Liver (tissue), 3 donors: Measurements from ENCODE around the gene PPP1R13B.

ENCODE experiments used
- ATF3 ChIP-seq: IDR thresholded peaks from 2 replicates; pipeline ENCODE4 v1.6.1; 2016; ENCODE audit warnings: antibody characterized with exemption
- CTCF ChIP-seq: fragments of 150-350 bp; IDR thresholded peaks from 2 replicates; pipeline ENCODE4 v1.5.1; 2017; ENCODE audit warnings: improper control_type of control experiment, low read depth, low read length; ENCODE audit not compliant: missing input control
- EGR1 ChIP-seq, 2 donors: IDR thresholded peaks; 2 replicates each; pipeline ENCODE4 v1.6.1; 2016 to 2018; ENCODE audit warnings: antibody characterized with exemption in 2 of 2, low read depth in 2 of 2
- FOXA1 ChIP-seq: IDR thresholded peaks from 2 replicates; pipeline ENCODE4 v1.6.1; 2016; ENCODE audit warnings: antibody characterized with exemption
- FOXA2 ChIP-seq: IDR thresholded peaks from 2 replicates; pipeline ENCODE4 v1.6.1; 2016; ENCODE audit warnings: antibody characterized with exemption
- GABPA ChIP-seq, 2 donors: IDR thresholded peaks in 1 of 2; conservative IDR thresholded peaks in 1 of 2; 2 replicates each; pipeline ENCODE4 v1.6.1; 2016; ENCODE audit warnings: antibody characterized with exemption in 2 of 2, mild to moderate bottlenecking in 1 of 2, moderate library complexity in 1 of 2
- JUND ChIP-seq, 2 donors: IDR thresholded peaks; 2 replicates each; pipeline ENCODE4 v1.6.1; 2016; ENCODE audit warnings: antibody characterized with exemption in 2 of 2
- MAX ChIP-seq: IDR thresholded peaks from 2 replicates; pipeline ENCODE4 v1.6.1; 2016; ENCODE audit warnings: antibody characterized with exemption
- RAD21 ChIP-seq, 2 donors: IDR thresholded peaks; 2 replicates each; pipeline ENCODE4 v1.6.1; 2016; ENCODE audit warnings: antibody characterized with exemption in 2 of 2, mild to moderate bottlenecking in 2 of 2
- REST ChIP-seq: IDR thresholded peaks from 2 replicates; pipeline ENCODE4 v1.6.1; 2016; ENCODE audit warnings: antibody characterized with exemption, mild to moderate bottlenecking
- RXRA ChIP-seq, 2 donors: IDR thresholded peaks; 2 replicates each; pipeline ENCODE4 v1.6.1; 2017 to 2018; ENCODE audit warnings: antibody characterized with exemption in 2 of 2, mild to moderate bottlenecking in 1 of 2
- TAF1 ChIP-seq: conservative IDR thresholded peaks from 2 replicates; pipeline ENCODE4 v1.6.1; 2016; ENCODE audit warnings: antibody characterized with exemption, mild to moderate bottlenecking
- ZBTB33 ChIP-seq: IDR thresholded peaks from 2 replicates; pipeline ENCODE4 v1.6.1; 2016; ENCODE audit warnings: antibody characterized with exemption
- donor health status: healthy.
- donor health status: healthy.

GRCh38 chr14:103868242-103868897, 21.0 kb upstream of the PPP1R13B start:
- TF ChIP-seq CTCF (no peak), TAF1 (no peak), GABPA (IDR thresholded peaks at IDR 0.05 in 1 of 2, conservative IDR thresholded peaks at IDR 0.05 in 1 of 2) (no peak), RAD21 (IDR thresholded peaks at IDR 0.05) (no peak), JUND (IDR thresholded peaks at IDR 0.05) (no peak), FOXA1 (no peak), MAX (no peak), FOXA2 (no peak), RXRA (IDR thresholded peaks at IDR 0.05) (no peak), ZBTB33 (no peak), ATF3 (no peak), EGR1 (IDR thresholded peaks at IDR 0.05; ENCODE audit: low read depth in 2 of 2) (no peak), REST (no peak)
